ENCODE measurements around the gene DNAJC6.
A peak's percentile ranks its signal among the peaks of the same experiment; 100 is the strongest.

DNAJC6 gene

DNA sequence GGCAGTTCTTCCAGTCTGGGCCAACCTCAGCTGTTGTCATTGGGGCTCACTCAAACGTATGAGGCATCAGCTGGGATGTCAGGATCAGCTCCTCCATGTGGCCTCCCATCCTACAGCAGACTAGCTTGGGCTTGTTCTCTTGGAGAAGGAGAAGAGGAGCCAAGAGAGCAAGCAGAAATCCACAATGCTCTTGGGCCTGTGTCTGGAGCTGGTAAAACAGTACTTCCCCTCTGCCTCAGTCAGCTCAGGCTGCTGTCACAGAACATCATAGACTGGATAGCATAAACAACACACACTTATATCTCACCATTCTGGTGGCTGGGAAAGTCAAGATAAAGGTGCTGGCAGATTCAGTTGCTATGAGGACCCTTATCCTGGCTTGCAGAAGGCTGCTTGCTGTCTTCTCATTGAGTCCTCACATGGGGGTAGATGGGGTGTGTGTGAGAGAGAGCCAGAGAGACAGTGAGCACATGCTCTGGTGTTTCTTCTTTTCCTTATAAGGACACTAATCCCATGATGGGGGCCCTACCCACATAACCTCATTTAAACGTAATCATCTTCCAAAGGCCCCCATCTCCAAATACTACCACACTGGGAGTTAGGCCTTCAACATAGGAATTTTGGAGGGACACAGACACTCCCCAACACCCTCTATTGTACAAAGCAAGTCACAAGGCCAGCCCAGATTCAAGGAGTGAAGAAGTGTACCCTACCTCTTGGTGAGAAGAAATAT is 16.3 kb upstream of the DNAJC6 start:
- DNase-seq (ENCODE audit: low spot score): no peak

DNA sequence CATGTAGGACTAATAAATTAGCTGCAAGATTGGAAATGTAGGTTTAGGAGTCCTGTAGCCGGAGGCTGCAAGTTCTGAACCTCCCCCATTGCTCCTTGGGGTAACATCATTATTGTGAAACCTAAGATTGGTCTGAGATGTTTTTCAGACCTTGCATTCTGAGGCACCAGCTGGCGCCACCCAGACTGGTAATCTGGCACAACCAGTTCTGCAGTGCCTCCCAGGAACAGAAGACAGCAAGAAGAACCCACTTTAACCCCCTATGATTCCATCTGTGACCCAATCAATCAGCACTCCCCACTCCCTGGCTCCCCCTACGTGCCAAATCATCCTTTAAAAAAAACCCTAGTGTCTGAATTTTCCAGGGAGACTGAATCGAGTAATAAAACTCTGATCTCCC is 11.6 kb upstream of the DNAJC6 start:
- no peak for DNase-seq (ENCODE audit: low spot score)

DNA sequence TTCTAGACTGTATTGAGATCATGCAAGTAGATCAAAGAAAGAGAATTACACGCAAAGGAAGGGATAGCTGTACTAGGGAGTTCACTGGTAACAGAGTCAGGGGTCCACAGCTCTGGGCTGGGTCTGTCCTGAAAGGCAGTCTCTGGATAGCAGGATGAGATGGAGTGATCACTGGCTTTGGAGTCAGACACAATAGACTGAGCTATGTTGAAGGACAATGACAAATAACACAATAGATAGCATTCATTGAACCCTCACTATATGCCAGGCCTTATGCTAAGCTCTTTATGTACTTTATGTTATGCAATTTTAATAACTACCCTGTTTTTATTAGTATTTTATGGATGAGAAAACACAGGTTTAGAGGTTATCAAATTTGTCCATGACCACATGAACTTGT is 10.0 kb upstream of the DNAJC6 start:
- no peak for DNase-seq (ENCODE audit: low spot score)

DNA sequence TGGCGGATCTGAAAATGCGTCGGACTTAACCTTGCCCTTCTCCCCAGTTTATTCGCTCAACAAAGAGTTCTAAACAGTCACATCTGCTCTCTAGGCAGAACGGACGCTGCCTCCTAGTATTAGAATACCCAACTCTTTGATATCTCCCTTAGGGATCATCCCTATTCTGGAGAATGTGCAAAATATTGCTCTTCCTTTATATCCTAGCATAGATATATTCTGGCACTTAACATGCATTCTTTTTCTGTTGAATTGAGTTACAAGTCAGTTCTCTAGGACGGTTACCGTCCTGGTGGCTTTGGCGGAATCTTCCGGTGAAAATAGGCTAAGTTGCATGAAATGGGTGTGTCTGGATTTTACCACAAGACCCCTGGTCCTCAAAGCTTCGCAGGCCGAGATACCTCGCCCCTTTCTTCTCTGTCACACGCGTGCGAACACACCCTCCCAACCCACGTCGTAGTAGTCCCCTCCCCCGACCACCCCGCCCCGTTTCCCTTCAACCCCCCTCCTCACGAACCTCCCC is 501 bp upstream of the DNAJC6 start:
- no peak for DNase-seq (ENCODE audit: low spot score)

DNA sequence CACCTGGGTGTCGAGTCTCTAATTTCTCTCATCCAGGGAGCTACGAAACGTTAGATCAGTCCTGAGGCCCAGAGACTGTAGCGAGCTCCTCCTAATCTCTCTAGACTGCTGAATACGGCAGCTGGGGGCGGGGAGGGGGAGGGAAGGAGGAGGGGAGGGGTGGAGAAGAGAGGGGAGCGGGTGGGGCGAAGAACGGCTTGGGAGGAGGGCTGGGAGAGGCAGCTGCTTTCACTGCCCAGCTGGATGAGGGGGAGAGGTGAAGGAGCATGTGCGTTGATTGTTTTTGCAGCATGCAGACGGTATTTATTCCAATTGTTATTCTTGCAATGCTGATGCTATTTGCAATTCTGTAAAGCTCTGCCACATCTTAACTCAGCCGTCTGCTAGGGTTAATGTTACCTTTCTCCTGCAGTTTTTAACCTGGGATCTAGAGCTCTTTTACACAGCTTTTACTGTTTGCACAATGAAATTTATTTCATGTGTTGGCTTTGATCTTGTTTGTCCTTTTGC is 790 bp downstream of the DNAJC6 start:
- peak; percentile 26 for DNase-seq (ENCODE audit: low spot score)

DNA sequence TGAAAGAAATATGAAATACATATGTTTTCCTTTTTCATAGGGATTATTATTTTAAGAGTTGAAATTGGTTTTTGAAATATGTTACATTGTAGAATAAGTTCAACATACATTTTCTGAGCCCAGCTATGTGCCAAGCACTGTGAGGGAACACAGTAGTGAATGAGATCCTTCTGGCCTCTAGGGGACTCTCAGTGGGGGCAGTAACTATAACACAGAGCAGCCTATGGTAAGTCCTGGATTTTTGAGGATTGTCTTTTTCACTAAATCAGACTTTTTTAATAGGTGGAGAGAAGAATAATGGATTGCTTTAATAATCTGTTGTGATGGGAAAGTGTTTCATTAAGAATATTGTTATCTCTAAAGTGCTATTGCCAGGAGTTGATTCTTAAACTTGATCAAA is 2.4 kb downstream of the DNAJC6 start:
- peak; percentile 10 for DNase-seq (ENCODE audit: low spot score)

DNA sequence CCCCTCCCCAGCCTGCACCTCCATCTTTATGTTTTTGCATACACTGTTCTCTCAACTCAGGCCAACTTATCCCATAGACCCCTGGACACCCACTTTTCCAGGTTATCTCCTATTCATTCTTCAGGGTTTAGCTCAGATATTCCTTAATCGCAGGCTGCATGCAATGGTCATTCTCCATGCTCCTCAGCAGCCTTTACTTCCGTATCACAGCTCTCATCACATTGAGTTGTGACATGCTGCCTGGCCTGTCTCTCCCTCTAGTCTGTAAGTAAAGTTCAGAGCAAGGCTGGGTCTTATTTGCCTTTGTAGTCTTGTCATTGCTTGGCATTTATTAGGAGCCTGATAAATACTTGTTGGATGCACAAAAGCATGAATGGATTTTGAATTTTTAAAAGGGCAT is 6.9 kb downstream of the DNAJC6 start:
- no peak for DNase-seq (ENCODE audit: low spot score)

DNA sequence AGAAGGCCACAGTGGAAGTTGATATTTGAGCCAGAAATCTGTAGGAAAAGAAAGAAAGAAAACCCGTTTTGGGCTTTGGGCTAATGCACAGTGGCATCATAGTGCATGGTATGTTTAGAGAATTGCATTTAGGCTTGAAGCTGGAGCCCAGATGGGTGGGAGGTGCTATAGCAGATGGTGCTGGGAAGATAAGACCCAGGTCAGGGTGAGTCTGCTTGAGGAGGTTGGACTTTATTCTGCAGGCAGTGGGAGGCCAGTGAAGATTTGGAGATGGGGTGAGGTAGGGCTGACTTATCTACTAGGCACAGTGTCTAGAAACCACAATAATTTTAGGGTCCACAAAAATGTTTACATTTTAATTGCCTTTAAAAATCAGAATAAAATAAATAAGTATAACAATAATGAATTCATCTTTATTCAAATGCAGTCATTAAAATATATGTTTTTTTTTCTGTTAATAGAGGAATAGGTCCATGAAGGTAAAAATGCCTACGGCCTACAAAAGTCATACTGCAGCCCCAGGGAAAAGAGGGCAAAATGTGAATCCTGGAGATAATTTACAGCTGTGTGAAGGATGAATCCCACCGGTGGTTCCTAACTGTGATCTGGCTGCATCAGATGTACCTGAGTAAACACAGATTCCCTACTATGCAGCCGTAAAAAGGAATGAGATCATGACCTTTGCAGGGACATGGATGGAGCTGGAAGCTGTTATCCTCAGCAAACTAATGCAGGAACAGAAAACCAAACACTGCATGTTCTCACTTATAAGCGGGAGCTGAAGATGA is 8.7 kb downstream of the DNAJC6 start:
- DNase-seq (ENCODE audit: low spot score): no peak

DNA sequence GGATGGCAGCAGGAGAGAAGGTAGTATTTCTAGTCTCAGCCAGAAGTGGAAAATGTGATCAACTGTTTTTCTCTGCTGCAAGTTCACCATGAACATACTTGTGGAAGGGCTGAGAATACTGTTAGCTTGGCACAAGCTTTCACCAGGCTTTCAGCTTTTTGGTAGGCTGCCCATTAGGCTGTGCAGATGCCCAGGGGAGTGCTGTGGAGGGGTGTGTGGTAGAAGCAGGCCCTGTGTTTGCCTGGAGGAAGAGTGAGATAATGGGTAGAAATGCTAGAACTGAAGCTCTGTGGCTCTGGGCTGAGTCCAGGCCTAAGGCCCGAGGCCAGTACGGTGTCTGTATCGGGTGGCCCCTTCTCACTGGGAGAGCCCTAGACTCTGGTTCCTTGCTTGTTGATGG is 9.8 kb downstream of the DNAJC6 start:
- DNase-seq (ENCODE audit: low spot score): no peak

DNA sequence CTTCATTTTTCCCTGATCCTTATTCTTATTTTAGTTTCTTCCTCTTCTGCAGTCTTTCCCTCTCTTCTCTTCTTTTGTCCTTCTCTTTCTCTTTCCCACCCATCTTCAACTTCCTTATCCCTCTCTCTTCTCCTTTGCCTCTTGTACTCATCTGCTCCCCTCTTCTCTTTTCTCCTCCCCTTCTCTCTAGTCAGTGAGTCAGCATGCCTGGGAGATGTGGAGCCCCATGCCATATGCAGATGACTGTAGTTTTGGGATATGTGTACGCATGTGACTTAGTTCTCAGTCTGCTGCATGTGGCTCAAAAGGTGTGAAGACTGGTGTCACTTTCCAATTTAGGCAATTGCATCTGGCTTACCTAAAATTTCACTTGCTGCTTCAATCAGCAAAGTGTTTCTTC is 10.4 kb downstream of the DNAJC6 start:
- no peak for DNase-seq (ENCODE audit: low spot score)

DNA sequence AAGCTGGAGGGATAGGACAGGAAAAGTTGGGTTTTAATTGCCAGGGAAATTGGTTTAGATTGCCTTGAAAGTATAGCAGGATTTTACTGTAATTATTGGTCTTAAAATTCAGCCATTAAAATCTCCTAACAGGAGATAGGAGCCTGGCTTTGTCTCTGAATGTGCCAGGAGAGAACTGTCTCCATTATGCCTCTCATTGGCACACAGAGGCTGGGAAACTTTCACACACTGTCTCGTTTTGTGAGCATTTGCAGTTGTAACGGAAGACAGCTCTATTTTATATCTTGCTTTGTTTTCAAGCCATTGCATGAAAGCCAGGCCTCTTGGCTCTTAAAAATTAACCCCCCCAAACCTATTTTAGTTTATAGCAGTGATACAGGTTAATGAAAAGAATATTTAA is 12.5 kb downstream of the DNAJC6 start:
- no peak for DNase-seq (ENCODE audit: low spot score)

DNA sequence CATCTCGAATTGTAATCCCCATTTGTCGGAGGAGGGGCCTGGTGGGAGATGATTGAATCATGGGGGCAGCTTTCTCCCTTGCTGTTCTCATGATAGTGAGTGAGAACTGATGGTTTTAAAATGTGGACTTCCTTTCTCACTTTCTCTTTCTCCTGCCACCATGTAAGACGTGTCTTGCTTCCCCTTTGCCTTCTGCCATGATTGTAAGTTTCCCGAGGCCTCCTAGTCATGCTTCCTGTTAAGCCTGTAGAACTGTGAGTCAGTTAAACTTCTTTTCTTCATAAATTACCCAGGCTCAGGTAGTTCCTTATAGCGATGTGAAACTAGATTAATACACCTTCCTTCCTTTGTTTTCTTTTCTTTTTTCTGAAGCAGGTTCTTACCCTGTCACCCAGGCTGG is 13.9 kb downstream of the DNAJC6 start:
- DNase-seq (ENCODE audit: low spot score): no peak

DNA sequence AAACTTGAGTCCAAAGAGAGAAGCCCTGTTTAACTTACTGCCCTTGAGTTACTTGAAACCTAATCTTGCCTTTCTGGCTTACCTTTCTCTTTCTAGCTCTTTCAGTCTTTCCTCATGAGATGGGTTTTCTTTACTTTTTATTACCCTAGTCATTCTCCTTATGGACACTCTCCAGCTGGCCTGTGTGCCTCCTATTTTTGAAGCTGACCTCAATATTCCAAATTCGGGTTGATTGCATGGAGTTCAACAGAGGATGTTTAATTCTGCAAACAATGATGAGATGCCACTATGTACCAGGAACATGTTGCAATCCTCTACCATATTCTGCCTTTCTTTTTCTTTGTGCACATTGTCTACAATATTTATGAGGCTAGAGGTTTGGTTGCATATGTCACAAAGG is 20.7 kb downstream of the DNAJC6 start:
- DNase-seq (ENCODE audit: low spot score): no peak

DNA sequence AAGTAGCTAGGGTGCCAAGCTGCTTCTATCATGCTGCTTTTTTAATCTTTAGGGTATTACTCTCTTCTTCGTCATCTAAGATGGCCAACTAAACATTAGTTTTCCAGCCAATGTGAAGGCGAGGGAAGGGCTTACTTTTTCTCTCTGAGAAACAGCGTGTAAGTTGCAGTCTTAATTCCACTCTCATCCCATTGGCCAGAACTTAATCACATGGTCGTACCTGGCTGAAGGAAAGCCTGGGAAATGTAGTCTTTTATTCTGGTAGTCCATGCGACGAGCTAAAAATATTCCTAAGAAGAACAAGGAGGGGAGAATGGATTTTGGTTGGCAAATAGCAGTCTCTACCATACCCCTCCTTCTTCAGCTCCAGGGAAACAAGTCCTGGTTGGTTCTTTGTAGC is 21.5 kb downstream of the DNAJC6 start:
- DNase-seq (ENCODE audit: low spot score): no peak

DNA sequence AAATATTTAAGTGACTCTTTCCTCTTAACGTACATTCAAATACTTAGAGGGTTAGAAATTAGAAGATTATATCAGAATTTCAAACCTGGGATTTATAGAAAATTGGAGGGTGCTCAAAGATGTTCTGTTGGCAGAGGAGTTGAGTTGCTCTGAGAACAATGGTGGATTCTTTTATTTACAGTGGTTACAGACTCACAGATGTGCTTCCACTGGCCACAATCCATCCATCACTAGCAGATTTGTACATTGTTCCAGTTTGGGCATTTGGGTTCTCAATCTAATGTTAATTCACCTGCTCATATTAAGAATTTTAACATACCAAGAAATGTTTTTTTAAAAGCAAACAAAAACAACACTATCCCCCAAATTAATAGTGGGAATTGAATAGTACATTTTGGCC is 23.5 kb downstream of the DNAJC6 start:
- DNase-seq (ENCODE audit: low spot score): no peak

DNA sequence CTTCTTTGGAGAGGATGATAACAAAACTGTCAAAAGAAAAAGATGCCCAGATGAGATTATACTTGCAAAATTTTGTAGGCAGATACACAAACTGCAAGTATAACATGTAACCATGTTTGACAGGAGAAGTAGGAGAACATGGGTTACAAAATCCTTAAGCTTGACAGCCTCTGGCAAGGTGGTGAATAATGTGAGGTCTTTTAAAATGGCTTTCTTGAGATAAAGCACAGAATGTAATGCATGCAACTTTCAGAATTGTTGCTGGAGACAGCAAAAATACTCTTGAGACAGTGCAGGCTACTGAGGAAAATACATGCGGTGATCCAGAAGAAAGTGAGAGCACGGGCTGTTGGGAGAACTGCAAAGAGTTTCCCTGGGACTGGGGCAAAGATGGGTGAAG is 24.7 kb downstream of the DNAJC6 start:
- DNase-seq (ENCODE audit: low spot score): no peak

DNA sequence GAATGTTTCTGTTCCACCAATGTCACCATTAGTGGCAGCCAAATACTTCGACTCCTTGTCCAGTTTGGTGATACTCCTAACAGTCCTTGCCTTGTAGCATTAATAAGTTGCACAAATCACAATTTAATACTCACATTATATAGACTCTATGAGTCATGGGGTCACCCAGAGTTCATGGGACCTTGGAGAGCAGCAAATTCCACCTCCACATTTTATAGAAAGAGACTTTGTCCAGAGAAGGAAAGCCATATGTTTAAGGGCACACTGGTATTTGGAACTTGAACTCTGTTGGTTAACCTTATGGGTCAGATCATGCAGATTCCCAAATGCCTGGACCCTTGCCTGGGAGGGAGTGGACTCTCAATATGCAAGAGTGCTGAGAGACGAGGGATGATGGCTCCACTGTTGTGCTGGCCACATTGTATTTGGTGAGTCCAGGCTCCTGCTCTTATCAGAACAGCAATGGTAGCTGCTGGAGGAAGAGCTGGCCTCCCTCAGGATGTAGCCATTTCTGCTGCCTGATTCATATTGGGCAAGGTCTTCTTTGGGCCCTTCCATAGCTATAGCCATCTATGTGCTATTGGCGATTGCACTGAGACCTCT is 30.6 kb downstream of the DNAJC6 start:
- DNase-seq (ENCODE audit: low spot score): no peak

DNA sequence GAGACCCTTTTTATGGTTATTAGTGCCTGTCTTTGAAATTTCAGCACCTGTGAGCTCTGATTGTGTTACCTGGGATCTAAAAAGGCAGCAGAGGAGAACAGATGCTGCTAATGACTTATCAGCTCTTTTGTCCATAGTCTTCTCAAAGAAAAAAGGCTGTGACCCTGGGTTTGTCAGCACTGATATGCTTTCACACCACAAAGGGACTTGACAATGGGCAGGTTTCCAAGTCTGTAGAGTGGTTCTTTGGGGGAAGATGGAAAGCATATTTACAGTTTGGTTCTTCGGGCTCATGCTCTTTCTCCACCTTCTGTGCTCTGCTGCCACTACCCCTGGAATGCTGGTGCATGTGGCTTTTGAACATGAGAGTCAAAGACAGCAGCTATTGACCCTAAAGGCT is 32.0 kb downstream of the DNAJC6 start:
- no peak for DNase-seq (ENCODE audit: low spot score)

DNA sequence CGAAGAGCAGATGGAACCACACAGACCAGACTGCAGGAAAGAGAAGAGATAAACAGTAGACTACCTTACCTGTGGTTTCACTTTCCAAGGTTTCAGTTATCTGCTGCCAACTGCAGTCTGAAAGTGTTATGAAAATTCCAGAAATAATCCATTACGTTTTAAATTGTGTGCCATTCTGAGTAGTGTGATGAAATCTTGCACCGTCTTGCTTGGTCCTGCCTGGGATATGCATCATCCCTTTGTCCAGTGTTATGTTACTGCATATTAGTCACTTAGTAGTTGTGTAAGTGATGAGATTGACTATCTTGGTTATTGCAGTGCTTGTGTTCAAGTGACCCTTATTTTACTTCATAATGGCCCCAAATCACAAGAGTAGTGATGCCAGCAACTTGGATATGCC is 33.9 kb downstream of the DNAJC6 start:
- DNase-seq (ENCODE audit: low spot score): no peak

DNA sequence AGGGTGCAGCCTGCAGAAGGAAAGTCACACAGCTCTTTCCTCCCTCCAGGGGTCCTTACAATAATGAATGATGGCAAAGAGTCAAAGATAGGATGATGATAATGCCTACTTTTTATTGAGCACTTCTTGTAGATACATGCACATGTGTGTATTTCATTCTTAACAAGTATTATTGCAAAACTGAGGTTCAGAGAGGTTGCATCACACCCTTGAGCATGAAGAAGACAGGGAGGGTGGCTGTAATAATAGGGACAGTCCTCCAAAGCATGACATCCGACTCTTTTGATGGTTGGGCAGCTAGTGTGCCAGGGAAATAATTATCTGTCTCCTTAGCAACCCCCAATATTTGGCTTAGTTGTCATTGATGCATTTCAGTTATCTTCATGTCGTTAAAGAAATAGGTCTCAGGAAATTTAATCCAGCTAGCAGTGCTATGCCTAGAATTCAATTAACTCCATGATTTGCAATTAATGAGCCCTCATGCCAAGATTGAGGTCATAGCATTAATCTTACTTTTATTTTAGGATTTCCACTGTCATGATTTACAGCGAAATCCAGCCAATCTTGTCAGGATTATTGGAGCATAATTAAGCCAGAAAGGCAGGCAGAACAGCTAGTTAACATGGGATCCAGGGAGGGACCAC is 35.0 kb downstream of the DNAJC6 start:
- no peak for DNase-seq (ENCODE audit: low spot score)

DNA sequence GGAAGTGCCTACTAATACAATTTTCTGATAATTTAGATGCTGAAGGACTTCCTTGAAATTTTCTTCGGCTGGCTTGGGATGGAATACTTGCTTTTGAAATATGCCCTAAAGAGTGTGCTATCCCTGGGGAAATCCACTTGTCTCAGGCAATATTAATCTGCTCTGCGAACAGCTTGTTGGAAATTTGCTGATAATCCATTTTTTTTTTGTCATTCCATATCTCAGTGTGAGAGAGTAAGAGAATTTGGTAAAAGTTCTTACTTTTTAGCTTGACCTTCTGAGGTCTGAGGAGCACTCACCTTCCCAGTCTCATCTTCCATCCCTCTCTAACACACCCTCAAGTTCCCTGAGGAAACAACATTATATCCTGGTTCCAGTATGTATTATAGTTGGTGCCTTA is 36.8 kb downstream of the DNAJC6 start:
- DNase-seq (ENCODE audit: low spot score): no peak

DNA sequence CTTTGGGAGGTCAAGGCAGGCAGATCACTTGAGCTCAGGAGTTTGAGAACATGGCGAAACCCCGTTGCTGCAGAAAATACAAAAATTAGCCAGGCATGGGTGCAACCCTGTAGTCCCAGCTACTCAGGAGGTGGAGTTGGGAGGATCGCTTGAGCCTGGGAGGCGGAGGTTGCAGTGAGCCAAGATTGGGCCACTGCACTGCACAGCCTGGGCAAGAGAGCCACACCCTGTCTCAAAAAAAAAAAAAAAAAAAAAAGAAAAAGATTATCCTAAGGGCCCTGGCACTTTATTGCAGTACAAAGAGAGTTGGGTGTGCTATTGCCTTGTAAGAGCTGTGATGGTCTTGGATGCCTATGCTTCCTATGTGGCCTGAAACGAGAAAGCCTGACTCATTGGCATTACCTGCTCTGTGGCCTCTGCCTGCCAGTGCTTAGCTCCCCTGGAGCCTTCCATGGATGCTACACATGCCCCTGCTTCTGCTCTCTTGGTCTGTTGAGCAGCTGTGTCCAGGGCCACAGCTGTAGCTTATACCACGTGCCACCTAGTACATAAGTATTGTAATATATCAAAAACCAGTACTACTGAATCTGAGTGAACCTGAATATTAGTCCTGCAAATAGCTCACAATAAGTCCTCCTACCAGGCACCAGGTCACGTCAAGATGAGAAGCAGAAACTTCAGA is 45.8 kb downstream of the DNAJC6 start:
- no peak for DNase-seq (ENCODE audit: low spot score)
